KMS-11 (cell line): ENCODE measurements around the gene RHEX.

Experiments
- H2AFZ ChIP-seq: fragments of 200-600 bp; sonication (generic); 2 replicates; pipeline ENCODE4 v1.6.1; 2016; ENCODE audit warnings: antibody characterized with exemption, mixed run types, low read depth
- H3K27ac ChIP-seq: fragments of 200-600 bp; sonication (generic); 2 replicates; pipeline ENCODE4 v1.6.1; 2016; ENCODE audit warnings: mild to moderate bottlenecking, mixed run types
- H3K27me3 ChIP-seq: fragments of 200-600 bp; sonication (generic); 2 replicates; pipeline ENCODE4 v1.6.1; 2017; ENCODE audit warnings: mild to moderate bottlenecking, low read depth, mixed run types, moderate library complexity; ENCODE audit not compliant: insufficient read depth
- H3K36me3 ChIP-seq: fragments of 200-600 bp; sonication (generic); 2 replicates; pipeline ENCODE4 v1.6.1; 2017; ENCODE audit warnings: mild to moderate bottlenecking, mixed run types; ENCODE audit not compliant: insufficient read depth
- H3K4me1 ChIP-seq: fragments of 200-600 bp; sonication (generic); 2 replicates; pipeline ENCODE4 v1.6.1; 2016; ENCODE audit warnings: mild to moderate bottlenecking, low read depth, mixed run types; ENCODE audit not compliant: poor library complexity, severe bottlenecking
- H3K4me2 ChIP-seq: fragments of 200-600 bp; sonication (generic); 2 replicates; pipeline ENCODE4 v1.7.0; 2016; ENCODE audit warnings: mild to moderate bottlenecking, mixed run types
- H3K4me3 ChIP-seq: fragments of 200-600 bp; sonication (generic); IDR thresholded peaks from 2 replicates; pipeline ENCODE4 v1.6.1; 2017; ENCODE audit warnings: low read depth, low read length, mixed read lengths; ENCODE audit not compliant: insufficient read depth
- H3K79me2 ChIP-seq: fragments of 200-600 bp; sonication (generic); 2 replicates; pipeline ENCODE4 v1.6.1; 2016; ENCODE audit warnings: low read depth, mixed run types; ENCODE audit not compliant: insufficient read depth
- H3K9ac ChIP-seq: fragments of 200-600 bp; sonication (generic); 2 replicates; pipeline ENCODE4 v1.6.1; 2016; ENCODE audit warnings: mild to moderate bottlenecking, mixed run types
- H4K20me1 ChIP-seq: fragments of 200-600 bp; sonication (generic); 2 replicates; pipeline ENCODE4 v1.6.1; 2016; ENCODE audit warnings: mild to moderate bottlenecking, mixed run types; ENCODE audit not compliant: insufficient read depth
- CTCF ChIP-seq: fragments of 200-600 bp; sonication (generic); conservative IDR thresholded peaks from 2 replicates; pipeline ENCODE4 v1.6.1; 2017; ENCODE audit warnings: low read depth, mild to moderate bottlenecking, antibody characterized with exemption, low read length, moderate library complexity, mixed read lengths

Gene RHEX

GRCh38 chr1:206065547-206066145 lies 12.7 kb downstream of the RHEX start:
- Histone ChIP-seq H3K36me3 (no peaks in the 10 kb centered on the region), H2AFZ (no peak overlapping the region), H3K4me2 (peak overlapping the region; percentile 80)

GRCh38 chr1:206066479-206067171 lies 13.7 kb downstream of the RHEX start:
- H3K4me1 ChIP-seq: peaks cover 47% of the 10 kb centered on the region
- H3K79me2 ChIP-seq: no peaks in the 10 kb centered on the region
- H3K27ac ChIP-seq: peak overlapping the region; percentile 35; the same call in 1 of the 2 replicates
- no peaks in the 10 kb centered on the region for H4K20me1 ChIP-seq
- TF ChIP-seq CTCF: no peak
- no peaks in the 10 kb centered on the region for H3K27me3 ChIP-seq
- H3K4me2 ChIP-seq: peak overlapping the region; percentile 80
- H3K4me3 ChIP-seq: peak overlapping the region; percentile 27
- H3K36me3 ChIP-seq: no peaks in the 10 kb centered on the region
- H2AFZ ChIP-seq: no peak overlapping the region
- peak overlapping the region; percentile 6; the same call in 1 of the 2 replicates for H3K9ac ChIP-seq

More at GRCh38 chr1:206065547-206066145, 12.7 kb downstream of the RHEX start:
- Histone ChIP-seq H3K27ac (peak overlapping the region; percentile 35; the same call in 1 of the 2 replicates), H3K27me3 (no peaks in the 10 kb centered on the region), H3K4me3 (no peak overlapping the region), H3K79me2 (no peaks in the 10 kb centered on the region), H3K4me1 (peaks cover 47% of the 10 kb centered on the region), H3K9ac (no peak overlapping the region), H4K20me1 (no peaks in the 10 kb centered on the region)
- TF ChIP-seq CTCF: no peak

- Histone ChIP-seq H2AFZ (peak overlapping the region; percentile 4; the same call in 1 of the 2 replicates), H3K27ac (peak overlapping the region; percentile 35; the same call in 1 of the 2 replicates), H3K4me1 (peaks cover 47% of the 10 kb centered on the region), H3K27me3 (no peaks in the 10 kb centered on the region), H4K20me1 (no peaks in the 10 kb centered on the region), H3K4me2 (peak overlapping the region; percentile 80), H3K4me3 (peak overlapping the region; percentile 61), H3K9ac (no peak overlapping the region), H3K36me3 (no peaks in the 10 kb centered on the region), H3K79me2 (no peaks in the 10 kb centered on the region)
- TF ChIP-seq CTCF: no peak; the same call in 1 of the 2 replicates
Measured at GRCh38 chr1:206067486-206068227, 14.7 kb downstream of the RHEX start.

- H3K27me3 ChIP-seq: no peaks in the 10 kb centered on the region
- no peaks in the 10 kb centered on the region for H3K79me2 ChIP-seq
- H3K36me3 ChIP-seq: no peaks in the 10 kb centered on the region
- H3K27ac ChIP-seq: peak overlapping the region; percentile 25; the same call in 1 of the 2 replicates
- no peak overlapping the region for H2AFZ ChIP-seq
- H3K4me1 ChIP-seq: peaks cover 47% of the 10 kb centered on the region
- peak overlapping the region; percentile 80 for H3K4me2 ChIP-seq
- H3K9ac ChIP-seq: no peak overlapping the region
- H3K4me3 ChIP-seq: peak overlapping the region; percentile 61
- H4K20me1 ChIP-seq: no peaks in the 10 kb centered on the region
- no peak for TF ChIP-seq CTCF
Measured at GRCh38 chr1:206068314-206068713, 15.3 kb downstream of the RHEX start.
